Right renal cortex interstitium (tissue), 3 donors: ENCODE measurements around the gene SAMD9. TPM values are rescaled to one million over a fixed set of nuclear protein-coding genes. Genes with fewer than 3 reads are reported as not detected.
"Not testable (repeated sequence)": the region's sequence is repeated elsewhere in the genome, so short reads cannot be mapped to it uniquely, and the experiment has no call there.

Experiments
- DNase-seq, 3 donors: peaks; one replicate each; pipeline ENCODE4 v3.0.0-alpha.2; 2013; ENCODE audit warnings: low read depth in 3 of 3, low spot score in 2 of 3
- polyA plus RNA-seq, 3 donors: library from polyadenylated mRNA; unstranded; fragments of 120-200 nt; gene quantifications; one replicate each; pipeline ENCODE4 v1.2.1, GENCODE V29; 2013; ENCODE audit not compliant: insufficient read length in 3 of 3

The SAMD9 gene
- polyA plus RNA-seq, 3 donors = 6.2 to 7.4 (median 7.0) TPM

DNA sequence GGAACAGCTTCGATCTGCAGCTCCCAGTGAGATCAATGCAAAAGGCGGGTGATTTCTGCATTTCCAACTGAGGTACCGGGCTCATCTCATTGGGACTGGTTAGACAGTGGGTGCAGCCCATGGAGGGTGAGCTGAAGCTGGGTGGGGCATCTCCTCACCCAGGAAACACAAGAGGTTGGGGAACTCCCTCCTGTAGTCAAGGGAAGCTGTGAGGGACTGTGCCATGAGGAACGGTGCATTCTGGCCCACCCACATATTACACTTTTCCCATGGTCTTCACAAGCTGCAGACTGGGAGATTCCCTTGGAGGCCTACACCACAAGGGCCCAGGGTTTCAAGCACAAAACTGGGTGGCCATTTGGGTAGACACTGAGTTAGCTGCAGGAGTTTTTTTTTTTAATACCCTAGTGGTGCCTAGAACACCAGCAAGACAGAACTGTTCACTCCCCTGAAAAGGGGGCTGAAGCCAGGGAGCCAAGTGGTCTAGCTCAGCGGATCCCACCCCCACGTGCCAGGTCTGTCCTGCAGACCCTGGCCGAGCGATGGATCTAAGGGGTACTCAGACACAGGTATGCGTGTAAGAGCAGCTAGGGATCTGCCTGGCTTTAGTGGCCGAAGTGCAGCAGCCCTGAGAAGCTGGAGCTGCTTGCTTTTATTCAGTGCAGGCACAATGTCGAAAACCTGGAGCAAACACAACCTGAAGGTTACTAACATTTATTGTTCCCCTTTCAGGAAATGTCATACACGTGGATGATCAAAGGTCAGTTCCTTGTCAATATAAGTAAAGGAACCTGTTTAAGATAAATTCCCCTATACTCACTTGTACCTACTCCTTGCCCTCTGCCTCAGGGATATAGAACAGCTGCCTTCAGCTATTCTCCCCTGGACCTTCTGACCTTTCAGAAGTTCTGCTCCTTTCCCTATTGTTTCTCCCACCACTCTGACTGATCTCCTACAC is 3.1 kb upstream of the SAMD9 start:
- no peak for DNase-seq

GRCh38 chr7:93119191-93119905 is 1.6 kb upstream of the SAMD9 start:
- DNase-seq = no peak

- no peak for DNase-seq
Observed at GRCh38 chr7:93117327-93117726, 452 bp downstream of the SAMD9 start.

GRCh38 chr7:93115796-93116195 is 2.0 kb downstream of the SAMD9 start:
- DNase-seq = no peak

DNA sequence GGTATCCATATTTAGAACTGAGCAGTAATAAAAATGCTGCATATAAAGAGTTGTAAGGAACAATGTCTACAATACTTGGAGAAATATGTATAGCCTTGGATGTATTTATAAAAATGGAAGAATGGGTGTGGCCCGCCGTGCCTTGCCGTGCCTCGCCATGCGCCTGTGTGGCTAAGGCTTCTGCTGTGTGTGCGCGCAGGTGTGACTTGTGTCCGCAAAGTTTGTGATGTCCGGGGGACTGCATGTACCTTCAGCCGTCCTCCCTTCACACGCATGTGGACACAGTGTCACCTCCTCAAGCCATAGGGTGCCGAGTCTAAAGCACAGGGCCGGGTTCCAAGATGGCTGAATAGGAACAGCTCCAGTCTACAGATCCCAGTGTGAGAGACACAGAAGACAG is 9.8 kb downstream of the SAMD9 start:
- DNase-seq = no peak

DNA sequence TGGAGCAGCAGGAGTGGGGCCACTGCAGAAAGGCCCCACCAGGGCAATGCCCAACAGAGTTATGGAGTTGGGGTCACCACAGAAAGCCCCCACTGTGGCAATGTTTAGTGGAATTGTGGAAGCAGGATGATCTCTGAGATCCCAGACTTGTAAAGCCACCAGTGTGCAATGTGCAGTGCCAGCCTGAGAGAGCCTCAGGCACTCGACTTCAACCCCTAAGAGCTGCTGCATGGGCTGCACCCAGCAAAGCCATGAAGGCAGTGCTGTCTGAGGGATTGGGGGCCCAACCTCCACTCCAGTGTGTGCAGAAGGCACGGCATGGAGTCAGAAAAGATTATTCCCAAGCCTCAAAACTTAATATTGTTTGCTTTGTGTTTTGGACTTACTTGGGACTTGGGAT is 20.4 kb downstream of the SAMD9 start:
- DNase-seq = no peak

DNA sequence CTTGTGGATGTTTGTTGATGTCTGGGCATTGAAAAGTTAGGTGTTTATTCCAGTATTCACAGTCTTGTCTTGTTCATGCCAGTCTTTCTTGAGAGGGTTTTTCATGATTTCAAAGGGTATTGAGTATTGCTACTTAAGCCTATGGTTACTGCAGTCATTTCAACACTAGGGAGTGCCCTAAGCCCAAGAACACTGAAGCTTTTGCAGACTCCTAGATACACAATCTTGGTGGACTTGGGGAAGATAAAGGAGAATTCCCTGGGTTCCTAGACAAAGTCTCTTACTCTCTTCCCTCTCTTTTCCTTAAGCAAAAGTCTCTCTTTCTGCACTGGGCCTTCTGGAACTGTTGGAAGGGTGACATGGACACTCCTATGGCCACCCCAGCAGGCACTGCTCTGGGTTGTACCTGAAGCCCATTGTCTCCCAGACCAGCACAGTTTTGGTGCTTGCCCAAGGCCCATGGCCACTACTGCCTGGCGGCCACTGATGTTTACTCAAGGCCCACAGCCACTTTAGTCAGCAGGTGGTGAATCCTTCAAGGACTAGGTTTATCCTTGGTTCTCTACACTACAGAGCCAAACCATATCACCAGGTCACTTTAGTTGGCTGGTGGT is 24.9 kb downstream of the SAMD9 start:
- no peak for DNase-seq

- DNase-seq = not testable (repeated sequence)
Observed at GRCh38 chr7:93073357-93073756, 44.4 kb downstream of the SAMD9 start.

DNA sequence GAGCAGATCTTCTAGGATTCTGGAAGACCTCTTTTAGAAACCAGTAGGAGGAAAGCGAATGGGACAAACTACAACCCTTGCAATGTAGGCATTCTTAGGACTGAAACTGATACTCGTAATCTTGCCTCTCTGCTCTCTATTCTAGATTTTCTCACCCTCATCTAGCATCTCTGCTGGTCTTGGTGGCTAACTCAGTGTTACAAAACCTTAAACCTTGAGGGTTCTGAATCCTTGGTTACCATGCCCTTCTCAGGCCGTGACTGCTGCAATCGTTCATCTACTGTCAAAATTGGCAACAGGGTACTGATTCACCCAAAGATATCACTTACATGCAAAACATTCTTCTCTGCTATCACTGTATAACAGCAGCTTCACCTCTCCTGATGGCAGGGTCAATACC is 55.2 kb downstream of the SAMD9 start:
- no peak for DNase-seq

GRCh38 chr7:93060865-93061264 is 56.9 kb downstream of the SAMD9 start:
- DNase-seq = no peak

- no peak for DNase-seq
Observed at GRCh38 chr7:93060025-93060424, 57.8 kb downstream of the SAMD9 start.

- DNase-seq = not testable (repeated sequence)
Observed at GRCh38 chr7:93056621-93057020, 61.2 kb downstream of the SAMD9 start.

- DNase-seq = peak; percentile 19 to 36 (median 21)
Observed at GRCh38 chr7:93055543-93056107, 62.2 kb downstream of the SAMD9 start.

GRCh38 chr7:93054975-93055374 is 62.8 kb downstream of the SAMD9 start:
- DNase-seq = no peak

GRCh38 chr7:93053949-93054943 is 63.5 kb downstream of the SAMD9 start:
- DNase-seq = no peak

DNA sequence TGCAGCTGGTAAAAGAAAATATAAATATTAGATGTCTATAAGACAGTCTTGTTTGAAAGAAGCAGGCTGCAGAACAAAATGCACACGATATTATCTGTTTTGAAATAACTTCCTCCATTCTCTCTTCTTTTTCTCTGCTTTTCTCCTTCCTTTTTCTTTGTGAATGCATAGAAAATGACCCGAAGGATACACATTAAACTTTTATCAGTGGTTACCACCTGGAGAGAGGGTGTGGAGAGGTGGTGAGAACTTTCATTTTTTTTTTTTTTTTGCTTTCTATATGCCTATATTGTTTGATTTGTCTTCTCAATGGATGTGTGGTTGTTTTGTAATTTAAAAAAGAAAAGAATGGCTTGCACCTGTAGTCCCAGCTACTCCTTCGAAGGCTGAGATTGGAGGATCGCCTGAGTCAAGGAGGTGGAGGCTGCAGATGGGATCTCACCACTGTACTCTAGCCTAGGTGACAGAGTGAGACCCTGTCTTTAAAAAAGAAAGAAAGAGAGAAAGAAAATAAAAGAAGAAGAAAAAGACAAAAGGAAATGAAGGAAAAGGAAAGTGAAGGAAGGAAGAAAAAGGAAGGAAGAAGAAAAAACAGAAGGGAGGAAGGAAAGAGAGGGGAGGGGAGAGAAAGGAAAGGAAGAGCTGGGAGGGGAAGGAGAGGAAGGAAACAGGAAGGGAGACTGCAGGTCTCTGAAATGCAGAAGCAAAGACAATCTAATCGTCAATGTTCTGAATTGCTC is 64.4 kb downstream of the SAMD9 start:
- DNase-seq = no peak

DNA sequence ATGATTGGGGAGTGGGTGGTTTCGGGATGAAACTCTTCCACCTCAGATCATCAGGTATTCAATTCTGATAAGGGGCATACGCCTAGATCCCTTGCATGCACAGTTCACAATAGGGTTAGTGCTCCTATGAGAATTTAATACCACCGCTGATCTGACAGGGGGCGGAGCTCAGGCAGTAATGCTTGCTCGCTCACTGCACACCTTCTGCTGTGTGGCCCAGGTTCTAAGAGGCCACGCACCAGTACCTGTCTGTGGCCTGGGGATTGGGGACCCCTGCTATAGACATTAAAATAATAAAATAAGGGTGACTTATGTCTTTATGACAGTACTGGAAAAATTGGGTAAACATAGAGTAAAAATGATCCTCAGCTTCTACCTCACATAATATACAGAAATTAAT is 66.1 kb downstream of the SAMD9 start:
- no peak for DNase-seq
